SK-N-SH treated with all-trans-retinoic acid at 6 μM for 48 hours (cell line): Measurements from ENCODE around the gene ENDOD1.

Source experiments
- ARNTL ChIP-seq: fragments of 450-650 bp; formaldehyde crosslinking; IDR thresholded peaks from 2 replicates; pipeline ENCODE4 v1.5.0; 2020; ENCODE audit warnings: low read depth, mild to moderate bottlenecking, moderate library complexity, borderline replicate concordance
- BACH2 ChIP-seq: fragments of 250-450 bp; sonication (Bioruptor Pico); IDR thresholded peaks from 2 replicates; pipeline ENCODE4 v1.9.0; 2021; ENCODE audit warnings: mild to moderate bottlenecking, borderline replicate concordance
- CREB5 ChIP-seq: fragments of 250-450 bp; sonication (Bioruptor Pico); IDR thresholded peaks from 2 replicates; pipeline ENCODE4 v1.5.1; 2020; ENCODE audit warnings: low read depth, mild to moderate bottlenecking, moderate library complexity
- CSRNP3 ChIP-seq: fragments of 250-450 bp; sonication (Bioruptor Pico); IDR thresholded peaks from 2 replicates; pipeline ENCODE4 v1.5.1; 2021; ENCODE audit warnings: mild to moderate bottlenecking, moderate library complexity
- OSR1 ChIP-seq: fragments of 250-450 bp; sonication (Bioruptor Pico); IDR thresholded peaks from 2 replicates; pipeline ENCODE4 v1.8.0; 2022; ENCODE audit warnings: moderate library complexity, mild to moderate bottlenecking, inconsistent platforms
- PATZ1 ChIP-seq: fragments of 250-450 bp; sonication (Bioruptor Pico); IDR thresholded peaks from 2 replicates; pipeline ENCODE4 v1.8.0; 2020; ENCODE audit warnings: mild to moderate bottlenecking, moderate library complexity, borderline replicate concordance
- RARB ChIP-seq: fragments of 250-450 bp; sonication (Bioruptor Pico); IDR thresholded peaks from 2 replicates; pipeline ENCODE4 v1.8.0; 2021; ENCODE audit warnings: mild to moderate bottlenecking, moderate library complexity
- SNAI2 ChIP-seq: fragments of 250-450 bp; sonication (Bioruptor Pico); IDR thresholded peaks from 2 replicates; pipeline ENCODE4 v1.5.0; 2020; ENCODE audit warnings: mild to moderate bottlenecking, moderate library complexity
- TOX ChIP-seq: fragments of 250-450 bp; sonication (Bioruptor Pico); IDR thresholded peaks from 2 replicates; pipeline ENCODE4 v1.8.0; 2021; ENCODE audit warnings: mild to moderate bottlenecking, moderate library complexity, borderline replicate concordance
- ZC3H10 ChIP-seq: fragments of 250-450 bp; sonication (Bioruptor Pico); IDR thresholded peaks from 2 replicates; pipeline ENCODE4 v1.5.1; 2021; ENCODE audit warnings: mild to moderate bottlenecking, moderate library complexity
- ZFP3 ChIP-seq: fragments of 250-450 bp; sonication (Bioruptor Pico); IDR thresholded peaks from 2 replicates; pipeline ENCODE4 v1.5.0; 2020; ENCODE audit warnings: mild to moderate bottlenecking, moderate library complexity
- ZFP30 ChIP-seq: fragments of 450-650 bp; formaldehyde crosslinking; IDR thresholded peaks from 2 replicates; pipeline ENCODE4 v1.5.0; 2022; ENCODE audit warnings: mild to moderate bottlenecking, moderate library complexity

- TF ChIP-seq CREB5, result no peak
- TF ChIP-seq TOX (CRISPR knock-in tag), result no peak
- no peak for TF ChIP-seq ZC3H10 (CRISPR knock-in tag)
- no peak for TF ChIP-seq ZFP30 (CRISPR knock-in tag)
- no peak for TF ChIP-seq ZFP3
- no peak for TF ChIP-seq BACH2 (CRISPR knock-in tag)
- no peak for TF ChIP-seq CSRNP3 (CRISPR knock-in tag)
- no peak for TF ChIP-seq PATZ1 (CRISPR knock-in tag)
- TF ChIP-seq ARNTL (CRISPR knock-in tag), result no peak
- TF ChIP-seq SNAI2 (CRISPR knock-in tag), result no peak
- TF ChIP-seq RARB, result no peak
- TF ChIP-seq OSR1, result no peak
These were observed 5.1 kb upstream of the ENDOD1 start for GRCh38 chr11:95084509-95084908.
